HG02943 (cell line): ENCODE data around the gene TSPAN5.

Experiments
- ATAC-seq: cut with Tn5 transposase; IDR thresholded peaks from one replicate; pipeline ENCODE4 v1.9.1; 2021; ENCODE audit warnings: mild to moderate bottlenecking, low read depth, moderate library complexity; ENCODE audit not compliant: unreplicated experiment

The TSPAN5 gene

GRCh38 chr4:98601708-98602107, 56.7 kb downstream of the TSPAN5 start:
- no peak for ATAC-seq

- no peak for ATAC-seq
These were observed 58.7 kb downstream of the TSPAN5 start for GRCh38 chr4:98599617-98600205.

GRCh38 chr4:98586962-98587354, 71.5 kb downstream of the TSPAN5 start:
- ATAC-seq, result no peak

- ATAC-seq, result no peak
These were observed 72.0 kb downstream of the TSPAN5 start for GRCh38 chr4:98586291-98586961.

GRCh38 chr4:98585596-98585995, 72.8 kb downstream of the TSPAN5 start:
- ATAC-seq, result no peak

GRCh38 chr4:98584265-98584664, 74.1 kb downstream of the TSPAN5 start:
- ATAC-seq, result no peak

GRCh38 chr4:98583265-98583664, 75.1 kb downstream of the TSPAN5 start:
- no peak for ATAC-seq

- ATAC-seq, result no peak
These were observed 77.3 kb downstream of the TSPAN5 start for GRCh38 chr4:98581126-98581525.

- no peak for ATAC-seq
These were observed 80.5 kb downstream of the TSPAN5 start for GRCh38 chr4:98577956-98578355.

- no peak for ATAC-seq
These were observed 83.6 kb downstream of the TSPAN5 start for GRCh38 chr4:98574816-98575215.

- no peak for ATAC-seq
These were observed 84.6 kb downstream of the TSPAN5 start for GRCh38 chr4:98573791-98574190.

GRCh38 chr4:98572697-98573096, 85.7 kb downstream of the TSPAN5 start:
- ATAC-seq, result no peak

- ATAC-seq, result no peak
These were observed 87.1 kb downstream of the TSPAN5 start for GRCh38 chr4:98571161-98571786.

- ATAC-seq, result no peak
These were observed 88.1 kb downstream of the TSPAN5 start for GRCh38 chr4:98570151-98570797.

GRCh38 chr4:98568941-98569663, 89.3 kb downstream of the TSPAN5 start:
- no peak for ATAC-seq

GRCh38 chr4:98567611-98568010, 90.8 kb downstream of the TSPAN5 start:
- ATAC-seq, result no peak

GRCh38 chr4:98566361-98567008, 91.9 kb downstream of the TSPAN5 start:
- ATAC-seq, result no peak

GRCh38 chr4:98565681-98566301, 92.6 kb downstream of the TSPAN5 start:
- ATAC-seq, result no peak

- no peak for ATAC-seq
These were observed 93.6 kb downstream of the TSPAN5 start for GRCh38 chr4:98564852-98565251.

GRCh38 chr4:98560321-98560720, 98.1 kb downstream of the TSPAN5 start:
- no peak for ATAC-seq
